ENCODE measurements around the gene ZNF33B.

Gene ZNF33B

GRCh38 chr10:42648512-42648911 lies 10.1 kb upstream of the ZNF33B start:
- H3K4me3 ChIP-seq (replicated peaks; ENCODE audit: low read depth, low read length), result no peak overlapping the region
- TF ChIP-seq CTCF (IDR thresholded peaks at IDR 0.05; ENCODE audit: low read depth, low read length, missing control alignments), result no peak
- DNase-seq (ENCODE audit: extremely low read depth, low read depth), result no peak

GRCh38 chr10:42646687-42647640 lies 8.6 kb upstream of the ZNF33B start:
- DNase-seq (ENCODE audit: extremely low read depth, low read depth), result no peak
- TF ChIP-seq CTCF (IDR thresholded peaks at IDR 0.05; ENCODE audit: low read depth, low read length, missing control alignments), result no peak
- H3K4me3 ChIP-seq (replicated peaks; ENCODE audit: low read depth, low read length), result no peak overlapping the region

GRCh38 chr10:42646214-42646613 lies 7.8 kb upstream of the ZNF33B start:
- H3K4me3 ChIP-seq (replicated peaks; ENCODE audit: low read depth, low read length), result no peak overlapping the region
- no peak for DNase-seq (ENCODE audit: extremely low read depth, low read depth)
- no peak for TF ChIP-seq CTCF (IDR thresholded peaks at IDR 0.05; ENCODE audit: low read depth, low read length, missing control alignments)

GRCh38 chr10:42645516-42645915 lies 7.1 kb upstream of the ZNF33B start:
- no peak for TF ChIP-seq CTCF (IDR thresholded peaks at IDR 0.05; ENCODE audit: low read depth, low read length, missing control alignments)
- no peak for DNase-seq (ENCODE audit: extremely low read depth, low read depth)
- no peak overlapping the region for H3K4me3 ChIP-seq (replicated peaks; ENCODE audit: low read depth, low read length)

- DNase-seq (ENCODE audit: extremely low read depth, low read depth), result no peak
- no peak for TF ChIP-seq CTCF (IDR thresholded peaks at IDR 0.05; ENCODE audit: low read depth, low read length, missing control alignments)
- no peak overlapping the region for H3K4me3 ChIP-seq (replicated peaks; ENCODE audit: low read depth, low read length)
Observed at GRCh38 chr10:42645103-42645502, 6.7 kb upstream of the ZNF33B start.

- no peak overlapping the region for H3K4me3 ChIP-seq (replicated peaks; ENCODE audit: low read depth, low read length)
- no peak for TF ChIP-seq CTCF (IDR thresholded peaks at IDR 0.05; ENCODE audit: low read depth, low read length, missing control alignments)
- DNase-seq (ENCODE audit: extremely low read depth, low read depth), result no peak
Observed at GRCh38 chr10:42640610-42641229, 2.4 kb upstream of the ZNF33B start.

All from HFF-Myc (cell line).